Activated CD4-positive, alpha-beta T cell treated with anti-CD3 and anti-CD28 coated beads, Interleukin-2, amount 50 U/mL, for 1 hour (primary cell): Measurements from ENCODE around the gene SPARCL1.
"Not testable (repeated sequence)": the region's sequence is repeated elsewhere in the genome, so short reads cannot be mapped to it uniquely, and the experiment has no call there.

Source experiments
- DNase-seq: peaks from one replicate; pipeline ENCODE4 v3.0.0-alpha.2; 2020

SPARCL1 gene, protein sequence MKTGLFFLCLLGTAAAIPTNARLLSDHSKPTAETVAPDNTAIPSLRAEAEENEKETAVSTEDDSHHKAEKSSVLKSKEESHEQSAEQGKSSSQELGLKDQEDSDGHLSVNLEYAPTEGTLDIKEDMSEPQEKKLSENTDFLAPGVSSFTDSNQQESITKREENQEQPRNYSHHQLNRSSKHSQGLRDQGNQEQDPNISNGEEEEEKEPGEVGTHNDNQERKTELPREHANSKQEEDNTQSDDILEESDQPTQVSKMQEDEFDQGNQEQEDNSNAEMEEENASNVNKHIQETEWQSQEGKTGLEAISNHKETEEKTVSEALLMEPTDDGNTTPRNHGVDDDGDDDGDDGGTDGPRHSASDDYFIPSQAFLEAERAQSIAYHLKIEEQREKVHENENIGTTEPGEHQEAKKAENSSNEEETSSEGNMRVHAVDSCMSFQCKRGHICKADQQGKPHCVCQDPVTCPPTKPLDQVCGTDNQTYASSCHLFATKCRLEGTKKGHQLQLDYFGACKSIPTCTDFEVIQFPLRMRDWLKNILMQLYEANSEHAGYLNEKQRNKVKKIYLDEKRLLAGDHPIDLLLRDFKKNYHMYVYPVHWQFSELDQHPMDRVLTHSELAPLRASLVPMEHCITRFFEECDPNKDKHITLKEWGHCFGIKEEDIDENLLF

DNA sequence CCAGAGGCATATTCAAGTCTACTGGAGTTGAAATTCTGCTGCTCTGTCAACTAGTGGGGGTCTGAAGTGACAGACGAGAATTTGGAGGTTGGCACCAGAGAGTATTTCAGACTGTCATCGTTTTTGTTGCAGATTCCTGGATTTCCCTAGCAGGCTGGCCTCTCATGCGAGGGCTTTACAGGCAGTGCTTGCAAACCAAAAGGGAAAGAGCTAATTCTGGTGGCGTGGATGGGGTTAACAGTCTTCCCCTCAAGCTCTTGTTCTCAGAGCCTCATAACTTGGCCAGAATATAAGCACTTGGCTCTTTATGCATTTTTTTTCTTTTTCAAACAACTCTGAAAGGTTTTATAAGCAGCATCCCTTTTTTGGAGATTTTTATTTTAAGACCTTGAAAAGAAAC is at the start of gene SPARCL1:
Gene SPARCL1, minus strand, starts transcription at position 190 of the 400 bp plus-strand sequence. CDS start 29,802 bp downstream, outside the sequence.
- no peak for DNase-seq

DNA sequence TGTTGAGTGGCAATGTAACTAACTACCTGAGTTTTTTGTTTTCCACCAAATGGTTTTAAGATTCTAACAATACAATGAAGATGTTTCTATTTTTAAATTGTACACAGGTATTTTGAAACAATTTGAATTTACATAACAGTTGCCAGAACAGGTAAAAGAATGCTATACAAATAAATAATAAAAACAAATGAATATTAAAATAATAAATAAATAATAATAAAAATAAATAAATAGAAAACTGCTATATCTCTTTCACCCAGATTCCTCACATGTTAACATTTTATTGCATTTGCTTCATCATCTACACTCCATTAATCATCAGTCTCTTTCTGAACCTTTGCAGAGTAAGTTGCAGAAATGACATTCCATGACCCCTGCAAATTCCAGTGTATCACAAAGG is 46.8 kb upstream of the SPARCL1 start:
- DNase-seq = no peak

DNA sequence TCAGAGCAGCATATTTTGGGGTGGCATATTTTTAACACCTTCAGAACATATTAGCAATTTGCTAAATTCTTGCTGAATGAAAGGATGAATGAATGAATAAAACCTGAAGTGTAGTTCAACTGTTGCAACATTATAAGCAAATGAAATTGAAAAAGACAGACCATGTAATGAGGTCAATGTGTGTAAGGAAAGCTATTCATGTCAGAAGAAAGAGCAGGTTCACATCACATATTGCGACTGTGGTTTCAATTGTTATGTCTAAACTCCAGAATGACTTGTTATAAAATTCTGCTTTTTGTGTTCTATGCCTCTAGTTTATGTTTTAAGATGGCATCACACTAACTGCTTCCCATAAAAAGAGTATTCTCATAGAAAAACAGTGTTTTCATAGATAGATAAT is 46.2 kb upstream of the SPARCL1 start:
- no peak for DNase-seq

DNA sequence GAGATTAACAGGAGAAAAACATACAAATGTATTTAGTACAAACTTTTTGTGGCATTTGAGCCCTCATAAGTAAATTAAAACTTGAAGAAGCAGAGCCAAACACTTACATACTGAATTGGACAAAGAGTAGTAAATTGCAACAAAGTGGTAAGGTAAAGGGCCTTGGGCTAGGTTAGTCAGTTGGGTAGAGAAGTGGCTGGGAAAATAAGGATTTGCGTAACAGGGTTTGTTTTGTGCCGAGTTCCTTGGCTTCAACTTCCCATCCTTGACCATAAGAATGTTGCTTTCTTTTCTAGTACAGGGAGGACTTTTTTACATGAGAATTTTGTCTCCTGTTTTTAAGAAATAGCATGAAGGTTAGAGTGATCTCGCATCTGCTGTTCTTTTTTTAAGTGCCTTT is 45.8 kb upstream of the SPARCL1 start:
- no peak for DNase-seq

DNA sequence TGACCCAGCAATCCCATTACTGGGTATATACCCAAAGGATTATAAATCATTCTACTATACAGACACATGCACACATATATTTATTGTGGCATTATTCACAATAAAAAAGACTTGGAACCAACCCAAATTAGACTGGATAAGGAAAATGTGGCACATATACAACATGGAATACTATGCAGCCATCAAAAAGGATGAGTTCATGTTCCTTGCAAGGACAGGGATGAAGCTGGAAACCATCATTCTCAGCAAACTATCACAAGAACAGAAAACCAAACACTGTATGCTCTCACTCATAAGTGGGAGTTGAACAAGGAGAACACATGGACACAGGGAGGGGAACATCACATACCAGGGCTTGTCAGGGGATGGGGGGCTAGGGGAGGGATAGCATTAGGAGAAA is 45.2 kb upstream of the SPARCL1 start:
- not testable (repeated sequence) for DNase-seq

DNA sequence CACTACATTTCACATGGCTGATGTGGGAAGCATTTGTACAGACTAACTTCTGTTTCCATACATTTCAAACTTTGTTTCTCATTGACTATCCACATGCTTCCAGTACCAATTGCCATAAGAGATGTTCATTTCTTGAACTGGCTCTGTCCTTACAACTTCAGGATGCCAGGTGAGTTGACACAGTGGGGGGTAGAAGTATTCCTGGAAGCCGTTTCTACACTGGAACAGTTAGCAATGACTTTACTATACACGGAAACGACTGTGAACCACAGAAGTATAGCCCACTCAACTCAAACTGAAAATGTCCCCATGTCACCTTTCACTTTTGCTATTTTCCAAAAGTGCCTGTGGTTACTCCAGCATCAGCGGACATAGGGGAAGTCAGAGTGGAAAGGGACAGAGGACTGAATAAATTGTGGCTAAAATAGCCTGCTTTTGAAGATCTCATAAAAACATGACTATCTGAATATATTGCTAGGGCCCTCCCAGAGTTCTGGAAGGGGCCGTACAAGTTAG is 41.2 kb upstream of the SPARCL1 start:
- DNase-seq = no peak

DNA sequence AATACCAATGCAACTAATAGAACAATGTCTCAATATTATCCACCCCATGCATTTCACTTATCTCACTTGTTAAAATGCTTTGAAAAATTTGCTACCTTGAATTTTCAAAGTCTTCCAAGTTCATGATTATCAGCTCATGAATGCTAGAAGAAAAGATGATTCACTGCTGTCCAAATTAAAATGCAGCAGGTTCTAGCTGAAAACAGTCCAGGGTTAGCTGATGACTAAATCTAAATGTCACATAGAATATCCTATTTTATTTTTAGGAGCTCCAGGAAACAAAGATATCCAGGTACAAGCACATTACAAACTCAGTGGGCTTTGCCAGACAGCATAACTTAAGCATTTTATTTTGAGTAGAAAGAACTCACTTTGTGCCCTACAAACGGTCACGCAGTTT is 38.0 kb upstream of the SPARCL1 start:
- no peak for DNase-seq

DNA sequence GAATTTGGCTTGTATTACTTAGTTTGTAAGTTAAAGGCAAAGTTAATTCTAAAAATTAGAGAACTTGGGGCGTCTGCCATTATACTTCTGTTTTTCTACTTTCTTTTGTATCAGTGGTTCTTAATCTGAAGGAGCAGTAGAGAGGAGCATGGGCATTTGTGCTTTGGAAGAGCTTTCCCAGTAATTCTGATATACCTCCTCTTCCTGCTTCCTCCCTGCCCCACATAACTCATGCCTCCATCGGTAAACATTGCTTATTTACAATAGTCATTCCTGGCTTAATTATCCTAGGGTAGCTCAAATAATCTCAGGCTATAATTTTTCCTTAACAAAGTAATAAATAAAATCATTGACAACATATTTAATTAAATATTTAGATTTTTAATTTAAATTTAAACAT is 37.1 kb upstream of the SPARCL1 start:
- DNase-seq = no peak

DNA sequence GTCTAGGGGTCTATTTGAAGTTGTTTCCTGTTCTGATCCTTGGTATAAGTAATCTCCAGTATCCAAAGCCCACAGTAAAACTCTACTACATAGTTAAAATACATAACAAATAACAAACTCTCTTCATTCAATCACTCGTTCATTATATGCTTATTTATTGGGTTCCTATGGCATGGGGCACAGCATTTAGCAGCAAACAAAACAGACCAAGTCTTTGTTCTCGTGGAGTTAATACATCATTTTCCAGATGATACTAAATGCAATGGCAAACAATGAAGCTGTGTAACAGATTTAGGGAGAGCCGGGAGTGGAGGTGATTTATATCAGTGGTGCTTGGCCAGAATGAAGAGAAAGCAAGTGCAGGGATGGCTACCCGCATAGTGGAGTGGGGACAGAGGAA is 36.6 kb upstream of the SPARCL1 start:
- DNase-seq = no peak

DNA sequence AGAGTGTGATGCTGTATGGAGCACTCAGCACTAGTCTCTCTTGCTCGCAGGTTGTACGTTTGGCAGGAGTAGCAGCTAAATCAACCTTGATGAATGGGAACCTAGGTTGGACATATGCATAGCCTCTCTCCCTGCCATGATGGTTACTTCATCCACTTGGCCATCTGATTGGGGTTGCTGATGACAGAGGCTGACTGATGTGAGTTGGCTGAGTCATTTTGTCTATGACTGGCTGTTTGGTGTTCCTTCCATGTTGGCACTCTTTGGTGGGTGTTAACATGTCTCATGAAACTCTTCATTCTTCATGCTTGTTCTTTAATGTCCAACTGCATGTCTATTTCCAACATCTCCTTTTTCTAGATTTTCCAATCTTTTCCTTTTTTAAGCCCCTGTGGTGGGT is 31.6 kb upstream of the SPARCL1 start:
- DNase-seq = no peak

DNA sequence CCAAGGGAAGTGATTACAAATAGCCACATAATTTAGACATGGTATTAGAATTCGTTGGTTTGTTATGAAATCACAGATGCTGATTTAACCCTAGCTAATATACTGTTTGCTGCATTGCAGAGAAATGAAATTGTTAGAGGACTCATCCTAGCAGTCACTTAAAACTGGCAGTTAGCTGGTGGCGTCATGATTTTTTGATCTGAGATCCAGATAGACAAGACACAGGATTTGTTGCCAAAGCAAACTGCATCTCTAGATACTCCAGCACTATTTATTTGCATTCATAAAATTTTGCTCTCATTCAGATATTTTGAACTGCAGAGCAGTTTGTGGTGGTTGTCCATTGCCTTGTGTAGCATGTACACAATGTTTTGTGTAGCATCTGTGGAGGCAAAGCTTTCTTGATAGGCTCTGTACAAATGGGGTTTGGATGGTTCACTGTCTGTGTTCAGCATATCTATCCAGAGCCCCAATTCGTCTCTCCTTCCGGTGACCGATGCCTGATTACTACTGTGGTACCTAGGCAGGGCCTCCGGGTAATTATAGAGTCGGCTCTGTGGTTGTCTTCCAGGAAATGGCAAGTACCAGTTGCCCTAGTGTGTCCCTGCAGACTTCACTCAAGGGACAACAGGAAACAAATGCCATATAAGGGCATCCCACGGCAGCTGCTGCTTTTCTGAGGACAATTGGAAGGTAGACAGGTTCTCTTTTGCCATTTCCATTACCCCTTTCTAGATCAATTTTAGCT is 30.1 kb upstream of the SPARCL1 start:
- DNase-seq = peak; percentile 1

DNA sequence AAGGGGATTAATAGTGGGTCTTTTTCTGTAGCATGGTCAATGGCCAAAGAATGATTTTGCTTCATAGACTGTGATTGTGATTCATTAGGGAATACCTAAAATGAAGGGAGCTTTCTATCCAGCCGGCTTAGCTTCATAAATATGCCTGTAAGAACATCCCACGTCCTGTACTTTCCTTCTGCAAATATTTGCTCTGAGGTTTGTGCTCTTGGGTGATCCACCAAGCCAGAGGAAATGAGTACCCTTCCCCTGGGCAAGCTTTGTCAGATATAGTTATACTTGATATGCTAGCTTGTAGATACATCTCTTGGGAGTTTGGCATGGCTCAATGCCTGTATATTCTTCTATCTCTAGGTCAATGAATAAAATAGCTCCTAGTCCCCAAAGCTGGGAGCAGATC is 28.2 kb upstream of the SPARCL1 start:
- DNase-seq = no peak

DNA sequence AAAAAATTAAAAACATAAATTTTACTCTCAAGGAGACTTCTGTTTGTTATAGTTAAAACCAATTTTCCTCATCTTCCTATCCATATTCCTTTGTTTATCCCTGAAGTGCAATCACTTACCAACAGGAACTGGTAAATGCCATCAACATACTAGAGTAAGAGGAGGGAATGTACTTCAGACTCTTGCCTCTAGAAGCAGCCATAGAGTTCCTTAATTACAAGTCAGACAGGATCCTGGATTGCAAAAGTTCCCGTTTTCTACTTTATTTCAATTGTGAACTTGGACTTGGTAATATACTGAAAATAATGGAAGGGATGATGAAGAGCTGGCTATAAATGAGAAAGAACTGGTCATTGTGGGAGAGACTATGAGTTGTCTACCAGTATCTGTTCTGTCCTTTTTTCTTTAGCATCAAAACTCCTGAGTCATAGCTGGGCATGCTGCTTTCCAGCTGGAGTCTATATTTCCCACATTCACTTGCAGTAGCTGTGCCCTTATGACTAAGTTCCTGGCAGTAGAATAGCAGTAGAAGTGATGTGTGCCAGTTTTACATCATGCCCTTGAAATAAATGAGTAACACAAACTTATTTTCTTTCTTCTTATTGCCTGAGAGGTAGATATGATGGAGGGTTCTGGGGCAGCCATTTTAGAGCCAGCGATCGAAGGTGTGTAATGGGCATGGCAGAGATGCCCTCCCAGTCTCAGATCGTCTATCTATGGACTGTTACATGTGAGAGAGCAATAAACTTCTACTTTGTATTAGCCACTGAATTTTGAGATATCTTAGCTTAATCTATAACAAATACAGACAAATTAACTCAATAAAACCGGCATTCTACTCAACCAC is 26.8 kb upstream of the SPARCL1 start:
- no peak for DNase-seq

DNA sequence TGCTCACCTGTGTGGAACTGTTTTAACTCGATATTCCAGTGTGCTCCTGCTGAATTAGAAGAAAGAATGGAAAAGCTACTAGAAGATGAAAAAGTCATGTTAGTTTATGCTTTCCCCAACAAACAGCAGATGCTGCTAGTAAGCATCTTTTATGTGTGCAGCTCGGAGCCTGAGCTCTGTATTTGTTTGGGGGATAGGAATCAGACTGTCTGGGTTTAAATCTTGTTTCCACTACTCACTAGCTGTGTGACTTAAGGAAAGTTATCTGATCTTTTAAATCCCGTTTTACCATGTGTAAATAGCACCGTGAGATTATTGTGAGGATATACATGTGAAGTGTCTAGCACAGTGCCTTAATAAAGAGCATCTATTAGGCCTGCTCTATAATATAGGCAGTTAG is 24.0 kb upstream of the SPARCL1 start:
- no peak for DNase-seq

DNA sequence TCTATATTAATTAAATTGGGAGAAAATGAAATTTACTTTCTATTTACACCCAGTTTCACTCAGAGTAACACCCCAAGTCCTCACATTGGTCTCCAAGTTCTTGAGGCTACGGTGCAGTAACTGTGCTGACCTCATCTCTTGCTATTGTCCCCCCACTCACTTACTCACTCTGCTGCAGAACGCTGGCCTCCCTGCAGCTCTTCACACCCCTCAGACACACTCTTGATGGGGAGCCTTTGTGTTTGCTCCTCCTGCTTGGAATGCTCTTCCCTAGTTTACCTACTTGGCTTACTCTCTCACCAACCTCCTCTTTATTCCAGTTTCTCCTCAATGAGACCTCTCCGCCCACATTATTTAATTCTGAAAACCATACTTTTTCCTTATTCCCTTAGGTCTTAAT is 22.2 kb upstream of the SPARCL1 start:
- DNase-seq = no peak

DNA sequence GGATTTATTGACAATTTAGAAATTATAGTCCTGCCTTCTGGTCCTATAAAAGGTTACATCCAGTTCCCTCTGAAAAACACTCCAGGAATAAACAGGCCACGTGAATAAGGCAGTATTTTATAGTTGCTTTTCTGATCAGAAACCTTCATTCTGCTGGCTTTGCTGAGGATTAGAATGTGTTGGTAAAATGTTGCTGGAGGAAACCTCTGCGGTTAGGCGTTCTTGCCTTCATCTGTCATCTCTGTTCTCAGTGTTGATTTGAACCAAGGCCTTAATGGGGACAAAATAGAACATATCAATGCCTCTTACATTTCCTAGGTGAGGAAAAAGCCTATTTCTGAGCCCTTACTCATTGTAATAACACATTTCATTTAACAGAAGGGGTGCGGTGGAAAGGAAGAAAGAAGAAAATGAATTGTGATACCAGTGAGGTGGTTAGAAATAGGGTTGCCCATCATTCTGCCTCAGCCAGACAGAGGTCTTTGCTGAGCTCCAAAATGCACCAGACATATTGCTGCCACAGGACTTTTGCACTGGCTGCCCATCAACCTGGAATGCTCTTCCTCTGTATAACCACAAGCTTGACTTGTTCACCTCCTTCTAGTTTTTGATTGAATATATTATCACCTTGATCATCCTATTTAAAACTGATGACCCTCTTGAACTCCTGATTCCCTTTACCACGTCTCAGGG is 18.0 kb upstream of the SPARCL1 start:
- no peak for DNase-seq

DNA sequence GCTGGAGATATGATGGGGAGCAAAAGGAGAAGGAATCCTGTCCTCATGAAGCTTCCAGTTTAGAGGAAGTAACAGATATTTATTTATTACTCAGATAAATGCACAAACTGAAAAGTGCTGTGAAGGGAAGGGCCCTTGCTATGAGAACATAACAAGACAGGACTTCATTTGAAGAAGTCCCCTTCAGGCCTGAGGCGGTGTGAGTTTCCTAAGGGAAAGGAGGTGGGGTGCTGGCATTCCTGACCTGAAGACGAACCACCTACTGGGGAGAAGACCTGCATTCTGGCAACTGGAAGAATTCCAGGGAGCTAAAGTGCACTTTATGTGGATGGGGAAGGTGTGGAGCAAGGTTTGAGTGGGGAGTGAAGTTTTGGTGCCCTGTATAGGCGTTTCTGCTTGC is 15.9 kb upstream of the SPARCL1 start:
- DNase-seq = no peak

DNA sequence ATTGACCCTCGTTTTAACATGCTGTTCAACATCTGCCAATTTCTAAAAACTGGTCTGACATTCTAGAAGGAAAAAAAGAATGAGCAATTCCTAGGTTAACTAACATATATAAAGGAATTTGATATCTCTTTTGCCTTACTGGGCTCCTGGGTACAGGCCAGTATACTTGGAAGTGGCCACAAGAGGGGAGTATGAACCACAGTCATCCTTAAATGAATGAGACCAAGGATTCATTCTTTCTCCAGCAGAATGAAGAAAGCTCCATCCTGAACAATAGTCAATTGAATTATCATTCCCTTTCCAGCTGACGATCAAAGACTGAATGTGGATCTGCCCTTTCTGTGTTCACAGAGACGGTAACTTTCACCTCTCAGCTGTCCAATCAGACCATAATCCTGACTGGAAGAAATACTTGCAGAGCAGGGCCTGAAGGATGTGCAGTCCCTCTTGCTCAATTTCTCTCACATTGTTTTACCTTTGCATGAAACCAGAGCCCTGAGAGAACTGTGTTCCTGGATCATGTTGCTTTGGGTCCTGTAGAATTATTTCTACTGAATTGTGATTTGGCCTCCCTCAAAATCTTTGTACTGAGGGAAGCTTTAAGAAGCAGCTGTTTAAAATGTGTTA is 14.8 kb upstream of the SPARCL1 start:
- DNase-seq = no peak

DNA sequence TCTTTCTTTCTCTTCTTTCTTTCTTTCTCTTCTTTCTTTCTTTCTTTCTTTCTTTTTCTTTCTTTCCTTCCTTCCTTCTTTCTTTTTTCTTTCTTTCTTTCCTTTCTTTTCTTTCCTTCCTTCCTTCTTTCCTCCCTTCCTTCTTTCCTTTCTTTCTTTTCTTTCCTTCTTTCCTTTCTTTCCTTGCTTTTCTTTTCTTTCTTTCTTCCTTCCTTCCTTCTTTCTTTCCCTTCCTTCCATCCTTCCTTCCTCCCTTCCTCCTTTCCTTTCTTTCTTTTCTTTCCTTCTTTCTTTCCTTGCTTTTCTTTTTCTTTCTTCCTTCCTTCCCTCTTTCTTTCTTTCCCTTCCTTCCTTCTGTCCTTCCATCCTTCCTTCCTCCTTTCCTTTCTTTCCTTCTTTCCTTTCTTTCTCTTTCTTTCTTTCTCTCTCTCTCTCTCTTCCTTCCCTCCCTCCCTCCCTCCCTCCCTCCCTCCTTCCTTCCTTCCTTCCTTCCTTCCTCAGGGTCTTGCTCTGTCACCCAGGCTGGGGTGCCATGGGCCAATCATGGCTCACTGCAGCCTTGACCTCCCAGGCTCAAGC is 13.6 kb upstream of the SPARCL1 start:
- DNase-seq = no peak

DNA sequence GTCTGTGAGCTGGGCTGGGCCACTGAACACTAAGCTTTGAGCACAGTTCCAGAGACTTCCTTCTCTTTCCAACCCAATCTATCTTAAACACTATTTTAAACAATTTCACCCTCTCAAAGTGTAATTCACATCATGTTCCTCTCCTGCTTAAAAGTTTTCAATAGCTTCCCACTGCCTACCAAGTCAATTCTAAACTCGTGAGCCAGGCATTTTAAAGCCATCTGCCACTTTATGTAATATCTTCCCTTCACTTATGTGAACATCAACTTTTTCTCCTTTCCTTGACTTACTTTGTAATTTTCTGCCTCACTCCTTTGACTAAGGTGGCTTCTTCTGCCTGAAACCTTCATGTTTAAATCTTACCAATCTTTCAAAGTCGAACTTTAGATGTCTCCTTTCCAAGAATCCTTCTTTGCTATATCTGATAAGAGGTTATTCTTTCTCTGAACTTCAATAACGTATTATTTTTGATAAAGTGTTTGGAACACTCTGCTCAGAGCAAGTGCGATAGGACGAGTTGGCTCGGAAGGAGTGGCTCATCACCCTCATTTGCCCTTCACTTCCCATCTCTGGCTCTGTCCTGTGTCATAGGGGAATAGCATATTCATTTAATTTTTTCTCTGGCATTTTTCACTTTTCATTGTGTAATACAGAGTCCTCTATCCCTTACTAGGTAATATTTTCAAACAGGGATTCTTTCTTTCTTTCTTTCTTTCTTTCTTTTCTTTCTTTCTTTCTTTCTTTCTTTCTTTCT is 13.0 kb upstream of the SPARCL1 start:
- no peak for DNase-seq
